Upper lobe of left lung (tissue), 6 donors: ENCODE measurements around the gene PHF21A. TPM values are rescaled to one million over a fixed set of nuclear protein-coding genes. Genes with fewer than 3 reads are reported as not detected.

Source experiments
- ATAC-seq, 2 donors: fragments of 200-7000 bp; cut with Tn5 transposase; one replicate each; pipeline ENCODE4 v1.9.1; 2022; ENCODE audit warnings: mild to moderate bottlenecking in 2 of 2, moderate library complexity in 2 of 2; ENCODE audit not compliant: low FRiP score in 2 of 2
- DNase-seq, 2 donors: peaks; one replicate each; pipeline ENCODE4 v3.0.0-alpha.2; 2019 to 2020
- H3K27ac ChIP-seq, 4 donors: fragments of 200-600 bp; sonication (generic); one replicate each; pipeline ENCODE4 v1.5.1; 2016 to 2019
- H3K27me3 ChIP-seq, 4 donors: fragments of 200-600 bp; sonication (generic); one replicate each; pipeline ENCODE4 v1.5.1; 2017 to 2019
- H3K36me3 ChIP-seq, 4 donors: fragments of 200-600 bp; sonication (generic); one replicate each; pipeline ENCODE4 v1.5.1; 2016 to 2019
- H3K4me1 ChIP-seq, 4 donors: fragments of 200-600 bp; sonication (generic); one replicate each; pipeline ENCODE4 v1.5.1; 2018 to 2019
- H3K4me3 ChIP-seq, 4 donors: fragments of 200-600 bp; sonication (generic); one replicate each; pipeline ENCODE4 v1.5.1; 2017 to 2019; ENCODE audit warnings: mild to moderate bottlenecking in 2 of 4, moderate library complexity in 1 of 4
- H3K9me3 ChIP-seq, 4 donors: fragments of 200-600 bp; sonication (generic); one replicate each; pipeline ENCODE4 v1.5.1; 2018 to 2019
- CTCF ChIP-seq, 6 experiments: fragments of 450-650 bp in 4 of 6; fragments of 200-600 bp in 2 of 6; sonication (generic) in 2 of 6; IDR thresholded peaks; one replicate each; pipeline ENCODE4 v1.5.1; 2016 to 2019; ENCODE audit warnings: antibody characterized with exemption in 6 of 6
- EP300 ChIP-seq, 4 donors: sonication (generic); formaldehyde crosslinking; IDR thresholded peaks; one replicate each; pipeline ENCODE4 v1.5.1; 2017; ENCODE audit warnings: antibody characterized with exemption in 4 of 4, control low read depth in 2 of 4
- POLR2A ChIP-seq, 4 donors: fragments of 450-650 bp; IDR thresholded peaks; one replicate each; pipeline ENCODE4 v1.5.1; 2016 to 2017; ENCODE audit warnings: antibody characterized with exemption in 4 of 4, mild to moderate bottlenecking in 2 of 4
- POLR2AphosphoS5 ChIP-seq, 2 donors: sonication (generic); formaldehyde crosslinking; IDR thresholded peaks; one replicate each; pipeline ENCODE4 v1.5.1; 2017; ENCODE audit warnings: antibody characterized with exemption in 2 of 2
- WGBS, 2 donors: methylation state at CpG; one replicate each; pipeline ENCODE4 v1.1.5; 2017 to 2018; 5-methylcytosine and 5-hydroxymethylcytosine counted together
- total RNA-seq, 6 donors: library from RNA; depleted of rRNA in 4 of 6; stranded (reverse); fragments of >200 nt in 4 of 6; gene quantifications; one replicate each; pipeline versions ENCODE4 v1.1.0 to v1.2.1, GENCODE V29; 2016 to 2021
- donor health status: DM: no; HTN: no; CAD: no; lungs with moderate emphysema.
- donor health status: DM: no; HTN: yes; CAD: no; lungs with severe emphysema.

PHF21A gene
- total RNA-seq, 6 donors from 2014 or later: 21.1 to 99.5 (median 52.2) TPM

- Histone ChIP-seq H3K4me1 (peaks cover 8 to 13% (median 11%) of the 10 kb centered on the region in 4 donors), H3K27me3 (no peaks in the 10 kb centered on the region), H3K27ac (no peak overlapping the region), H3K4me3 (no peak overlapping the region), H3K36me3 (no peaks in the 10 kb centered on the region), H3K9me3 (no peaks in the 10 kb centered on the region)
- DNase-seq (no peak), ATAC-seq (no peak)
- no peak for TF ChIP-seq EP300 (IDR thresholded peaks at IDR 0.05)
- no peak for TF ChIP-seq POLR2A (IDR thresholded peaks at IDR 0.05)
- TF ChIP-seq POLR2AphosphoS5 (IDR thresholded peaks at IDR 0.05): no peak
- no peak for TF ChIP-seq CTCF (IDR thresholded peaks at IDR 0.05)
- WGBS, 2 donors: 80 to 82% methylated on average over 10 of the region's 10 CpGs
Observed at GRCh38 chr11:45994371-45995341, 126.6 kb downstream of the PHF21A start.

- DNase-seq (no peak), ATAC-seq (peak in 1 of 2 donors; percentile 51)
- Histone ChIP-seq H3K27me3 (no peaks in the 10 kb centered on the region), H3K4me3 (no peak overlapping the region), H3K27ac (no peak overlapping the region), H3K4me1 (peaks cover 8 to 13% (median 11%) of the 10 kb centered on the region in 4 donors), H3K36me3 (no peaks in the 10 kb centered on the region), H3K9me3 (no peaks in the 10 kb centered on the region)
- TF ChIP-seq EP300 (IDR thresholded peaks at IDR 0.05): no peak
- TF ChIP-seq CTCF (IDR thresholded peaks at IDR 0.05): no peak
- no peak for TF ChIP-seq POLR2AphosphoS5 (IDR thresholded peaks at IDR 0.05)
- TF ChIP-seq POLR2A (IDR thresholded peaks at IDR 0.05): no peak
- 81 to 83% methylated on average over 6 of the region's 6 CpGs for WGBS, 2 donors
Observed at GRCh38 chr11:45993531-45994001, 127.7 kb downstream of the PHF21A start.

GRCh38 chr11:45988921-45989320 is 132.3 kb downstream of the PHF21A start:
- TF ChIP-seq CTCF (IDR thresholded peaks at IDR 0.05) (no peak), POLR2A (IDR thresholded peaks at IDR 0.05) (no peak), EP300 (IDR thresholded peaks at IDR 0.05) (no peak), POLR2AphosphoS5 (IDR thresholded peaks at IDR 0.05) (no peak)
- 65 to 72% methylated on average over 1 of the region's 1 CpG for WGBS, 2 donors
- no peaks in the 10 kb centered on the region for H3K36me3 ChIP-seq
- ATAC-seq (no peak), DNase-seq (no peak)
- H3K27me3 ChIP-seq: no peaks in the 10 kb centered on the region
- H3K27ac ChIP-seq: no peak overlapping the region
- H3K4me1 ChIP-seq: peaks cover 7 to 9% (median 8%) of the 10 kb centered on the region in 4 donors
- no peaks in the 10 kb centered on the region for H3K9me3 ChIP-seq
- H3K4me3 ChIP-seq: no peak overlapping the region

- H3K4me1 ChIP-seq: peaks cover 9 to 19% (median 12%) of the 10 kb centered on the region in 4 donors
- no peak for ATAC-seq
- H3K36me3 ChIP-seq: no peaks in the 10 kb centered on the region
- DNase-seq: no peak
- H3K27ac ChIP-seq: no peak overlapping the region
- no peaks in the 10 kb centered on the region for H3K9me3 ChIP-seq
- WGBS, 2 donors: 93 to 100% methylated on average over 1 of the region's 1 CpG
- TF ChIP-seq POLR2AphosphoS5 (IDR thresholded peaks at IDR 0.05) (no peak), POLR2A (IDR thresholded peaks at IDR 0.05) (no peak), CTCF (IDR thresholded peaks at IDR 0.05) (no peak), EP300 (IDR thresholded peaks at IDR 0.05) (no peak)
- no peak overlapping the region for H3K4me3 ChIP-seq
- no peaks in the 10 kb centered on the region for H3K27me3 ChIP-seq
Observed at GRCh38 chr11:45985212-45985611, 136.0 kb downstream of the PHF21A start.
